ENCODE data around the gene ZFP36L1. TPM values are rescaled to one million over a fixed set of nuclear protein-coding genes. Genes with fewer than 3 reads are reported as not detected.

ZFP36L1 gene
- total RNA-seq, 1 donor from 2014 or later = 368 TPM

GRCh38 chr14:68823434-68824206 is 30.8 kb upstream of the ZFP36L1 start:
- no peak for DNase-seq (ENCODE audit: low spot score, unreplicated experiment)
- Mint-ChIP-seq H3K27ac (no peak overlapping the region), H3K4me3 (ENCODE audit: low read depth) (no peak overlapping the region), H3K27me3 (no peaks in the 10 kb centered on the region), H3K36me3 (ENCODE audit: insufficient read depth) (no peaks in the 10 kb centered on the region), H3K4me1 (ENCODE audit: low read depth) (peaks cover 34% of the 10 kb centered on the region), H3K9me3 (ENCODE audit: low read depth) (no peaks in the 10 kb centered on the region)
- TF ChIP-seq, protein P1, sequence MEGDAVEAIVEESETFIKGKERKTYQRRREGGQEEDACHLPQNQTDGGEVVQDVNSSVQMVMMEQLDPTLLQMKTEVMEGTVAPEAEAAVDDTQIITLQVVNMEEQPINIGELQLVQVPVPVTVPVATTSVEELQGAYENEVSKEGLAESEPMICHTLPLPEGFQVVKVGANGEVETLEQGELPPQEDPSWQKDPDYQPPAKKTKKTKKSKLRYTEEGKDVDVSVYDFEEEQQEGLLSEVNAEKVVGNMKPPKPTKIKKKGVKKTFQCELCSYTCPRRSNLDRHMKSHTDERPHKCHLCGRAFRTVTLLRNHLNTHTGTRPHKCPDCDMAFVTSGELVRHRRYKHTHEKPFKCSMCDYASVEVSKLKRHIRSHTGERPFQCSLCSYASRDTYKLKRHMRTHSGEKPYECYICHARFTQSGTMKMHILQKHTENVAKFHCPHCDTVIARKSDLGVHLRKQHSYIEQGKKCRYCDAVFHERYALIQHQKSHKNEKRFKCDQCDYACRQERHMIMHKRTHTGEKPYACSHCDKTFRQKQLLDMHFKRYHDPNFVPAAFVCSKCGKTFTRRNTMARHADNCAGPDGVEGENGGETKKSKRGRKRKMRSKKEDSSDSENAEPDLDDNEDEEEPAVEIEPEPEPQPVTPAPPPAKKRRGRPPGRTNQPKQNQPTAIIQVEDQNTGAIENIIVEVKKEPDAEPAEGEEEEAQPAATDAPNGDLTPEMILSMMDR (IDR thresholded peaks at IDR 0.05; ENCODE audit: unreplicated experiment) = no peak

DNA sequence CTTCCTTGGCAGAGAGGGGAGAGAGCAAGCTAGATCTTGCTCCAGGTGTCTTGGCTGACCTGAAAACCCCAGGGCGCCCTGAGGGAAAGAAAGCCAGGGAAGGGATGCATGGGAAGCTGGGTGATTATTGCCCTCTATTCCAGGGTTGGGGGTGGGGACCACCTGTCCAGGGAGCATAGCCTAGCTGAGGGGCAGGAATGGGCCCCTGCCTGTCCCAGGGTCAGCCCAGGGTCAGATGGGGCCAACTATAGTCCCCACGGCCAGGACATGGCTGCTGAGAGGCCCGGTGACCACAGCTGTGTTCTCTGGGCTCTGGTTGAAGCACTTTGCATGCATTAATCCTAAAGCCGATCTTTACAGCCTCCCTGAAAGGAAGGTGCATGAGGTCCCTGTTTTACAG is 30.1 kb upstream of the ZFP36L1 start:
- no peak for DNase-seq (ENCODE audit: low spot score, unreplicated experiment)
- no peak overlapping the region for H3K4me3 Mint-ChIP-seq (ENCODE audit: low read depth)
- H3K27me3 Mint-ChIP-seq = no peaks in the 10 kb centered on the region
- H3K27ac Mint-ChIP-seq = no peak overlapping the region
- no peaks in the 10 kb centered on the region for H3K9me3 Mint-ChIP-seq (ENCODE audit: low read depth)
- no peaks in the 10 kb centered on the region for H3K36me3 Mint-ChIP-seq (ENCODE audit: insufficient read depth)
- TF ChIP-seq, protein P1 (IDR thresholded peaks at IDR 0.05; ENCODE audit: unreplicated experiment) = no peak
- peaks cover 34% of the 10 kb centered on the region for H3K4me1 Mint-ChIP-seq (ENCODE audit: low read depth)

GRCh38 chr14:68822132-68822651 is 29.3 kb upstream of the ZFP36L1 start:
- Mint-ChIP-seq H3K27ac (no peak overlapping the region), H3K36me3 (ENCODE audit: insufficient read depth) (no peaks in the 10 kb centered on the region), H3K4me3 (ENCODE audit: low read depth) (no peak overlapping the region), H3K4me1 (ENCODE audit: low read depth) (peaks cover 35% of the 10 kb centered on the region), H3K9me3 (ENCODE audit: low read depth) (no peaks in the 10 kb centered on the region), H3K27me3 (no peaks in the 10 kb centered on the region)
- TF ChIP-seq, protein P1 (IDR thresholded peaks at IDR 0.05; ENCODE audit: unreplicated experiment) = no peak
- no peak for DNase-seq (ENCODE audit: low spot score, unreplicated experiment)

- Mint-ChIP-seq H3K27ac (no peak overlapping the region), H3K9me3 (ENCODE audit: low read depth) (no peaks in the 10 kb centered on the region), H3K4me1 (ENCODE audit: low read depth) (peaks cover 35% of the 10 kb centered on the region), H3K36me3 (ENCODE audit: insufficient read depth) (no peaks in the 10 kb centered on the region), H3K27me3 (no peaks in the 10 kb centered on the region), H3K4me3 (ENCODE audit: low read depth) (no peak overlapping the region)
- no peak for DNase-seq (ENCODE audit: low spot score, unreplicated experiment)
- TF ChIP-seq, protein P1 (IDR thresholded peaks at IDR 0.05; ENCODE audit: unreplicated experiment) = no peak
Measured at GRCh38 chr14:68820999-68821683, 28.3 kb upstream of the ZFP36L1 start.

DNA sequence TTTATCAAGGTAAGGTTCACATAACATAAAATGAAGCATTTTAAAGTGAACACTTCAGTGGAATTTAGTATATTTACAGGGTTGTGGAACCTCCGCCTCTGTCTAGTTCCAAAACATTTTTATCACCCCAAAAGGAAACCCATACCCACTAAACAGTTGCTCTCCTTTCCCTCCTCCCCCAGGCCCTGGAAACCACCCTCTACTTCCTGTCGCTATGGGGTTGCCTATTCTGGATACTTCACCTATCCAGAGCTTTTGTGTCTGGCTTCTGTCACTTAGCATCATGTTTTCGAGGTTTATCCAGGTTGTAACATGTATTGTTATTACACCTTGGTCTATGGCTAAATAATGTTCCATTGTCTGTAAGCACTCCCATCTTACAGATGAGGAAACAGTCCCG is 27.7 kb upstream of the ZFP36L1 start:
- H3K27me3 Mint-ChIP-seq = no peaks in the 10 kb centered on the region
- TF ChIP-seq, protein P1 (IDR thresholded peaks at IDR 0.05; ENCODE audit: unreplicated experiment) = no peak
- no peak overlapping the region for H3K27ac Mint-ChIP-seq

More for the DNA sequence above, 27.7 kb upstream of the ZFP36L1 start:
- no peak for DNase-seq (ENCODE audit: low spot score, unreplicated experiment)
- H3K4me1 Mint-ChIP-seq (ENCODE audit: low read depth) = peaks cover 33% of the 10 kb centered on the region
- H3K36me3 Mint-ChIP-seq (ENCODE audit: insufficient read depth) = no peaks in the 10 kb centered on the region
- no peak overlapping the region for H3K4me3 Mint-ChIP-seq (ENCODE audit: low read depth)
- H3K9me3 Mint-ChIP-seq (ENCODE audit: low read depth) = no peaks in the 10 kb centered on the region
